Gastroesophageal sphincter (tissue), 3 donors: ENCODE measurements around the gene ADCY6.

Experiments
- CTCF ChIP-seq, 4 experiments: fragments of 200-600 bp in 2 of 4; fragments of 450-650 bp in 2 of 4; sonication (generic) in 1 of 4; IDR thresholded peaks; one replicate each; pipeline ENCODE4 v1.5.1; 2017 to 2019; ENCODE audit warnings: antibody characterized with exemption in 4 of 4, mild to moderate bottlenecking in 2 of 4, moderate library complexity in 2 of 4
- POLR2A ChIP-seq, 2 donors: fragments of 450-650 bp; IDR thresholded peaks; one replicate each; pipeline ENCODE4 v1.6.1; 2017; ENCODE audit warnings: antibody characterized with exemption in 2 of 2, mild to moderate bottlenecking in 2 of 2, moderate library complexity in 1 of 2

GRCh38 chr12:48793696-48794095 lies 4.8 kb upstream of the ADCY6 start:
- no peak for TF ChIP-seq CTCF (IDR thresholded peaks at IDR 0.05)
- TF ChIP-seq POLR2A (IDR thresholded peaks at IDR 0.05), result no peak
